Prostate gland (tissue), 2 donors: ENCODE data around the gene DSCAM. TPM values are rescaled to one million over a fixed set of nuclear protein-coding genes. Genes with fewer than 3 reads are reported as not detected.

Experiments used
- DNase-seq: peaks from one replicate; pipeline ENCODE4 v3.0.0-alpha.2; 2019; ENCODE audit warnings: low spot score
- H3K27ac ChIP-seq, 2 donors: fragments of 200-600 bp; sonication (generic); 2 replicates each; pipeline ENCODE4 v1.5.1; 2017 to 2019
- H3K27me3 ChIP-seq: fragments of 200-600 bp; sonication (generic); replicated peaks from 2 replicates; pipeline ENCODE4 v1.5.1; 2019; ENCODE audit not compliant: insufficient read depth
- H3K36me3 ChIP-seq, 2 donors: fragments of 200-600 bp; sonication (generic); 1 replicate in 1 of 2; 2 replicates in 1 of 2; pipeline versions ENCODE4 v1.5.1 to v1.8.1; 2017 to 2019
- H3K4me1 ChIP-seq: fragments of 200-600 bp; sonication (generic); replicated peaks from 2 replicates; pipeline ENCODE4 v1.5.1; 2019
- H3K4me3 ChIP-seq, 2 donors: fragments of 200-600 bp; sonication (generic); 2 replicates each; pipeline ENCODE4 v1.5.1; 2017 to 2019
- H3K9me3 ChIP-seq: fragments of 200-600 bp; sonication (generic); 2 replicates; pipeline ENCODE4 v1.5.1; 2017
- POLR2A ChIP-seq: fragments of 450-650 bp; IDR thresholded peaks from one replicate; pipeline ENCODE4 v1.6.1; 2016; ENCODE audit warnings: antibody characterized with exemption, mild to moderate bottlenecking
- POLR2AphosphoS5 ChIP-seq: sonication (generic); formaldehyde crosslinking; IDR thresholded peaks from one replicate; pipeline ENCODE4 v1.6.1; 2017; ENCODE audit warnings: antibody characterized with exemption
- WGBS: methylation state at CpG from one replicate; pipeline ENCODE4 v1.1.5; 2018; 5-methylcytosine and 5-hydroxymethylcytosine counted together
- intact Hi-C: fragments of 100-400 bp; cut with DNase I; formaldehyde crosslinking; loops from one replicate; pipeline ENCODE4 v1.14.2; 2022
- total RNA-seq, 2 donors: library from RNA; depleted of rRNA; stranded (reverse); fragments of >200 nt; gene quantifications; one replicate each; pipeline ENCODE4 v1.1.0, GENCODE V29; 2016
- TF ChIP-seq, protein P1 (sequence below), 4 experiments: fragments of 200-600 bp in 2 of 4; fragments of 450-650 bp in 2 of 4; sonication (generic) in 2 of 4; IDR thresholded peaks; 1 replicate in 3 of 4; 2 replicates in 1 of 4; pipeline ENCODE4 v1.5.1; 2016 to 2019; ENCODE audit warnings: antibody characterized with exemption in 4 of 4, mild to moderate bottlenecking in 2 of 4, moderate library complexity in 2 of 4

DSCAM gene
- total RNA-seq, 2 donors from 2014 or later, result under 0.01 to 1.6 TPM

DNA sequence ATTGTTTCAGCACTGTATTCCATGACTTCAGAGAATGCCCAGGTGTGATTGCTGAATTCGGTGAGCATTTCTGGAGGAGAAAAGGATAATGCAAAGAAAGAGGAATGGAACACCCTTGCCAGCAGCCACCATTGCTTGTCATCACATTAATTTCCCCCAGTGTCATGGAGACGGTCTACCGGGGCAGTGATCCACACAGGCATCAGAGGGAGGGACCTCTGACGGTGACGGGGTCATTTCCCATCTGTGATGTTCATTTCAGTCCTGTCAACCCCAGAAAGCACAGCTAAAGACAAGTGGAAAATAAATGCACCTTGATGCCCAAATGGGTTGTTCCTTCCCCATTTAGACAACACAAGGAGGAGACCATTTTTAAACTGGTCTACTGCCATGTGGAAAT, 603.3 kb downstream of the DSCAM start:
- Histone ChIP-seq H3K4me3 (no peak overlapping the region), H3K27me3 (no peaks in the 10 kb centered on the region), H3K27ac (no peak overlapping the region), H3K9me3 (no peaks in the 10 kb centered on the region), H3K36me3 (no peaks in the 10 kb centered on the region), H3K4me1 (no peaks in the 10 kb centered on the region)
- DNase-seq, result no peak
- intact Hi-C loops, result no loop called here
- TF ChIP-seq POLR2A (no peak), POLR2AphosphoS5 (no peak)
- TF ChIP-seq, protein P1, sequence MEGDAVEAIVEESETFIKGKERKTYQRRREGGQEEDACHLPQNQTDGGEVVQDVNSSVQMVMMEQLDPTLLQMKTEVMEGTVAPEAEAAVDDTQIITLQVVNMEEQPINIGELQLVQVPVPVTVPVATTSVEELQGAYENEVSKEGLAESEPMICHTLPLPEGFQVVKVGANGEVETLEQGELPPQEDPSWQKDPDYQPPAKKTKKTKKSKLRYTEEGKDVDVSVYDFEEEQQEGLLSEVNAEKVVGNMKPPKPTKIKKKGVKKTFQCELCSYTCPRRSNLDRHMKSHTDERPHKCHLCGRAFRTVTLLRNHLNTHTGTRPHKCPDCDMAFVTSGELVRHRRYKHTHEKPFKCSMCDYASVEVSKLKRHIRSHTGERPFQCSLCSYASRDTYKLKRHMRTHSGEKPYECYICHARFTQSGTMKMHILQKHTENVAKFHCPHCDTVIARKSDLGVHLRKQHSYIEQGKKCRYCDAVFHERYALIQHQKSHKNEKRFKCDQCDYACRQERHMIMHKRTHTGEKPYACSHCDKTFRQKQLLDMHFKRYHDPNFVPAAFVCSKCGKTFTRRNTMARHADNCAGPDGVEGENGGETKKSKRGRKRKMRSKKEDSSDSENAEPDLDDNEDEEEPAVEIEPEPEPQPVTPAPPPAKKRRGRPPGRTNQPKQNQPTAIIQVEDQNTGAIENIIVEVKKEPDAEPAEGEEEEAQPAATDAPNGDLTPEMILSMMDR (IDR thresholded peaks at IDR 0.05), result no peak
- WGBS, result 87% methylated on average over 5 of the region's 5 CpGs

DNA sequence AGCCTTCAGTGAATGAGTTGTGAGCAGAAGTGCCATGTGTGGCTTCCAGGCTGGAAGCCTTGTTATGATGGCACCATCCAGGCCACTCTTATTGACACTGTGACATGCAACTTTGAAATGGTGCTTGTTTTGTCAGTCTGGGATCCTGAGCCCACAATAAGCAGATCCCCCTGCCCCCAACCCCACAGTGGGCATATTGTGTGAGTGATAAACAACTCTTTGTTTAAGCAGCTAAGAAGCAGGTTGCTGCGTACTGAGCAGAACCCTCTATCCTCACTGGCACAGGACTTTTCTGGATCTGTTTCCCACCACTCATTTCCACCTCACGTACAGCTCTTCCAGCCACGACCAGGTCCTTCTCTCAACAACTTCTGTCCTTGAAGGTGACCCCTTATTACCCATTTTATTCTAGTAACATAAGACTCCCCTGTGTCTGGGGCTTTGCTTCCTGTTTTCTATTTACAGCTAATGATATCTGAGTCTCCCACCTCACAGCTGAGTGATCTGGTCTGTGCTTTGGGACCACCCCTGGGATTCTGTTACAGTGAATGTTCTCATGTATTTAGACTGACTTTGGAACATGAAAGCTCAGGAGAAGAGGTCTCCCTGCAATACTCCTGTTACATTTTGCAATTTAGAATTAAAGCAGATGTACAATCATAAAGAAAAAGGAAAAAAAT, 604.2 kb downstream of the DSCAM start:
- TF ChIP-seq POLR2AphosphoS5 (no peak), POLR2A (no peak)
- TF ChIP-seq, protein P1 (IDR thresholded peaks at IDR 0.05), result no peak
- DNase-seq, result no peak
- intact Hi-C loops, result no loop called here
- Histone ChIP-seq H3K4me1 (no peaks in the 10 kb centered on the region), H3K27me3 (no peaks in the 10 kb centered on the region), H3K9me3 (no peaks in the 10 kb centered on the region), H3K36me3 (no peaks in the 10 kb centered on the region), H3K27ac (no peak overlapping the region), H3K4me3 (no peak overlapping the region)
- 63% methylated on average over 3 of the region's 3 CpGs for WGBS

DNA sequence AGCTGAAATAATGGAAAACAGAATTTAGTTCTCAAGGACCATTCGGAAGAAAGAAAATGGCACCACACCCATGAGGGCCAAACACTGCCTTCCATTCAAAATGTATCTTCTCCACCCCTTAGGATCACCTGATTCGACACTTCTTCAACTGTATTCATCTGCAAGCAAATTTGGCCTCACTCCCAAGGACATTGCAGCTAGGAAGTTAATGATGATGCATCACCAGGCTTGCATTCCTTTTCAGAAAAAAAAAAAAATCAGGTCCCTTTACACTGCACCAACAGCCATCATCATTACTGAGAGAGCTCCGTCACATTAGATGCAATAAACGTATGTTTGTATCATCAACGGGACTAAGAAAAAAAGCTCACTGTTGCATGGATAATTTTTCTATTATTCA, 611.4 kb downstream of the DSCAM start:
- TF ChIP-seq, protein P1 (IDR thresholded peaks at IDR 0.05), result no peak
- no peak for TF ChIP-seq POLR2AphosphoS5
- no peak for TF ChIP-seq POLR2A
- intact Hi-C loops, result no loop called here
- 89% methylated on average over 5 of the region's 5 CpGs for WGBS
- H3K4me1 ChIP-seq, result no peaks in the 10 kb centered on the region
- no peak overlapping the region for H3K4me3 ChIP-seq
- no peaks in the 10 kb centered on the region for H3K27me3 ChIP-seq
- no peaks in the 10 kb centered on the region for H3K36me3 ChIP-seq
- H3K27ac ChIP-seq, result no peak overlapping the region
- no peak for DNase-seq
- H3K9me3 ChIP-seq, result no peaks in the 10 kb centered on the region

DNA sequence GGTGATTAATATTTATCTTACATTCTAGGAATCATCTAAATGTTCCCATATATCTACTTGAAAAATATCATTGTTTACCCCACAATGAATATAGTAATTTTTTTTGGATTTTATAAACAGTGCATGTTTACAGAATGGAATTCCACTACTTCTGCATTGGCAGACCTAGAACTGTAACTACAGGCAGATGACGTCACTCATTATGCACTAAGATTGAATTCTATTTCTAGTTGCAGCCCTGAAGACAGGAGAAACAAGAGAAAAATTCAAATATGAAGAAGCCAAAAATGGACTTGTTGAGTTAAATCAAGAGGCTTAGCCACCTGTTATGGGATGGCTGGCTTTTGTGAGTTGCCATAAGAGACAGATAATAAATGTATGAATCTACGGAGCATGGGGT, 615.0 kb downstream of the DSCAM start:
- H3K36me3 ChIP-seq, result no peaks in the 10 kb centered on the region
- intact Hi-C loops, result no loop called here
- H3K4me3 ChIP-seq, result no peak overlapping the region
- no peaks in the 10 kb centered on the region for H3K9me3 ChIP-seq
- H3K27me3 ChIP-seq, result no peaks in the 10 kb centered on the region
- H3K27ac ChIP-seq, result no peak overlapping the region
- no peak for DNase-seq
- H3K4me1 ChIP-seq, result no peaks in the 10 kb centered on the region
- WGBS, result 92% methylated on average over 2 of the region's 2 CpGs
- TF ChIP-seq, protein P1 (IDR thresholded peaks at IDR 0.05), result no peak
- no peak for TF ChIP-seq POLR2A

DNA sequence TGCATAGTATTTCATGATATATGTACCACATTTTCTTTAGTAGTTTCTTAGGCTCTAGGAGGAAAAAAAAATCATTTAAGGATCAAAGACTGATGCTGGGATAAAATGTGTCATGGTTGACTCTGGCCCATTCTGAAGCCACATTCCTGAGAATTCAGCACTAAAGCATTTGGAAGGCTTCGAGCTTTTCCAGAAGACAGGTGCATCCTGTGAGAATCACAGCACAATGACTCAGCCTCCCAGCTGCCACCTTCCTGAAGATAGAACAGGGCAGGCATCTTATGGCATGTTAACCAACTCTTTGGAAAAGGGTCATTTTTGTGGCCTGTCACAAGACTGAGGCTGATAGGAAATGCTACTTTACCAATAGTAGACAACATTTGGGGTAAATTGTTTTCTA, 619.9 kb downstream of the DSCAM start:
- H3K27ac ChIP-seq, result no peak overlapping the region
- no peaks in the 10 kb centered on the region for H3K4me1 ChIP-seq
- DNase-seq, result no peak
- H3K27me3 ChIP-seq, result no peaks in the 10 kb centered on the region
- intact Hi-C loops, result no loop called here
- H3K4me3 ChIP-seq, result no peak overlapping the region
- H3K9me3 ChIP-seq, result no peaks in the 10 kb centered on the region
- 82% methylated on average over 1 of the region's 1 CpG for WGBS
- TF ChIP-seq, protein P1 (IDR thresholded peaks at IDR 0.05), result no peak
- TF ChIP-seq POLR2AphosphoS5 (no peak), POLR2A (no peak)
- no peaks in the 10 kb centered on the region for H3K36me3 ChIP-seq
